GM12878 (cell line): ENCODE measurements around the gene DGKI. TPM values are rescaled to one million over a fixed set of nuclear protein-coding genes. Genes with fewer than 3 reads are reported as not detected.

ENCODE experiments used
- ATAC-seq: fragments of 200-7000 bp; cut with Tn5 transposase; 3 replicates; pipeline ENCODE4 v1.9.1; 2020; ENCODE audit warnings: mild to moderate bottlenecking, moderate library complexity
- BruUV-seq: library from RNA; stranded (reverse); fragments of 400-500 nt; replicated peaks from 2 replicates; lab custom pipeline; 2021; lab: Mats Ljungman, UMichigan
- CTCF ChIA-PET: fragments of 300-600 bp; sonication (Branson Sonifier 250); formaldehyde crosslinking; extraction: SDS; loops from one replicate; lab custom pipeline; 2021; ENCODE audit warnings: inconsistent platforms; lab: Yijun Ruan, JAX
- POLR2A ChIA-PET: fragments of 350-600 bp; formaldehyde crosslinking; extraction: SDS; loops from one replicate; lab custom pipeline; 2021; ENCODE audit warnings: inconsistent platforms; lab: Charles Lee
- RAD21 ChIA-PET: fragments of 300-600 bp; sonication (Branson Sonifier 250); formaldehyde crosslinking; loops from one replicate; lab custom pipeline; 2023; ENCODE audit warnings: antibody characterized with exemption; ENCODE audit not compliant: unreplicated experiment; lab: Charles Lee
- SMC1A ChIA-PET: fragments of 300-600 bp; sonication (Branson Sonifier 250); formaldehyde crosslinking; loops from one replicate; lab custom pipeline; 2023; ENCODE audit not compliant: unreplicated experiment, uncharacterized antibody; lab: Charles Lee
- DNase-seq: peaks from one replicate; pipeline ENCODE4 v3.0.0-alpha.2; 2011; ENCODE audit warnings: low read depth, low spot score
- FAIRE-seq: peaks from 3 replicates; lab custom pipeline; 2011; peaks lifted over from hg19 to GRCh38; lab: Jason Lieb, UNC
- H2AFZ ChIP-seq: 2 replicates; pipeline ENCODE4 v1.6.0; 2011; ENCODE audit warnings: low read depth, low read length, control low read depth; ENCODE audit not compliant: control insufficient read depth
- H3K27ac ChIP-seq: 2 replicates; pipeline ENCODE4 v1.5.1; 2011; ENCODE audit warnings: control low read depth; ENCODE audit not compliant: control insufficient read depth, insufficient read depth
- H3K27me3 ChIP-seq, 2 experiments: replicated peaks in 1 of 2; 2 replicates each; pipeline versions ENCODE4 v1.6.0 to v1.6.1; 2011; ENCODE audit warnings: low read length in 1 of 2; ENCODE audit not compliant: control insufficient read depth in 2 of 2, insufficient read depth in 2 of 2
- H3K36me3 ChIP-seq, 2 experiments: 2 replicates each; pipeline ENCODE4 v1.5.1; 2011; ENCODE audit warnings: low read length in 1 of 2; ENCODE audit not compliant: control insufficient read depth in 2 of 2, insufficient read depth in 2 of 2
- H3K4me1 ChIP-seq: 2 replicates; pipeline ENCODE4 v1.6.1; 2011; ENCODE audit warnings: mild to moderate bottlenecking, low read length, moderate library complexity, mixed read lengths; ENCODE audit not compliant: control insufficient read depth, insufficient read depth
- H3K4me2 ChIP-seq: 2 replicates; pipeline ENCODE4 v1.6.0; 2011; ENCODE audit warnings: control low read depth; ENCODE audit not compliant: control insufficient read depth, insufficient read depth
- H3K4me3 ChIP-seq: fragments of 200-600 bp; sonication (generic); 2 replicates; pipeline ENCODE4 v1.5.1; 2016
- H3K79me2 ChIP-seq: 2 replicates; pipeline ENCODE4 v1.6.0; 2011; ENCODE audit warnings: low read length; ENCODE audit not compliant: control insufficient read depth, insufficient read depth
- H3K9ac ChIP-seq: 2 replicates; pipeline ENCODE4 v1.8.0; 2011; ENCODE audit warnings: low read length, control low read depth, mixed read lengths; ENCODE audit not compliant: control insufficient read depth, insufficient read depth
- H3K9me3 ChIP-seq: replicated peaks from 3 replicates; pipeline ENCODE4 v1.5.1; 2011; ENCODE audit warnings: mild to moderate bottlenecking, low read length; ENCODE audit not compliant: control insufficient read depth, insufficient read depth
- H4K20me1 ChIP-seq: 2 replicates; pipeline ENCODE4 v1.6.0; 2011; ENCODE audit not compliant: control insufficient read depth, insufficient read depth
- ATF7 ChIP-seq: fragments of 450-650 bp; IDR thresholded peaks from 2 replicates; pipeline ENCODE4 v1.6.1; 2016; ENCODE audit warnings: low read depth, mild to moderate bottlenecking
- CEBPZ ChIP-seq: fragments of 150-350 bp; IDR thresholded peaks from 2 replicates; pipeline ENCODE4 v1.6.1; 2016; ENCODE audit warnings: low read depth, low read length
- ELK1 ChIP-seq: IDR thresholded peaks from 2 replicates; pipeline ENCODE4 v1.6.1; 2012; ENCODE audit warnings: low read depth, low read length, improper control_type of control experiment
- FOXM1 ChIP-seq: IDR thresholded peaks from 2 replicates; pipeline ENCODE4 v1.6.1; 2012; ENCODE audit warnings: low read depth, mild to moderate bottlenecking, inconsistent platforms, low read length, moderate library complexity
- HDAC6 ChIP-seq: fragments of 200-600 bp; sonication (generic); IDR thresholded peaks from one replicate; pipeline ENCODE4 v1.8.0; 2017; ENCODE audit warnings: antibody characterized with exemption; ENCODE audit not compliant: unreplicated experiment
- MTA2 ChIP-seq: fragments of 450-650 bp; IDR thresholded peaks from 2 replicates; pipeline ENCODE4 v1.6.1; 2016; ENCODE audit warnings: low read depth, mild to moderate bottlenecking, moderate library complexity
- MYB ChIP-seq: fragments of 150-350 bp; IDR thresholded peaks from 2 replicates; pipeline ENCODE4 v1.6.1; 2014; ENCODE audit warnings: mild to moderate bottlenecking, low read depth, low read length, borderline replicate concordance
- NRF1 ChIP-seq: conservative IDR thresholded peaks from 2 replicates; pipeline ENCODE4 v1.6.1; 2011; ENCODE audit warnings: mild to moderate bottlenecking, low read depth, low read length, improper control_type of control experiment
- STAT3 ChIP-seq: IDR thresholded peaks from 2 replicates; pipeline ENCODE4 v1.6.1; 2011; ENCODE audit warnings: low read depth, low read length, improper control_type of control experiment
- WRNIP1 ChIP-seq: IDR thresholded peaks from 2 replicates; pipeline ENCODE4 v1.6.1; 2011; ENCODE audit warnings: low read depth, low read length, improper control_type of control experiment, borderline replicate concordance
- YY1 ChIP-seq: IDR thresholded peaks from 2 replicates; pipeline ENCODE4 v1.6.1; 2011; ENCODE audit warnings: low read depth, mild to moderate bottlenecking, low read length
- ZNF592 ChIP-seq: fragments of 450-650 bp; IDR thresholded peaks from 2 replicates; pipeline ENCODE4 v1.6.1; 2017; ENCODE audit warnings: mild to moderate bottlenecking, moderate library complexity
- WGBS: methylation state at CpG from one replicate; pipeline ENCODE4 v1.1.6; 2016; ENCODE audit warnings: low lambda C conversion rate; ENCODE audit not compliant: insufficient replicate concordance, insufficient coverage; ENCODE audit errors: missing lambda C conversion rate; 5-methylcytosine and 5-hydroxymethylcytosine counted together
- in situ Hi-C: fragments of 300-500 bp; cut with MboI; formaldehyde crosslinking; loops from 9 replicates; pipeline ENCODE4 v1.14.3; 2018; ENCODE audit warnings: mixed read lengths
- intact Hi-C: fragments of 100-400 bp; cut with micrococcal nuclease; formaldehyde crosslinking; loops from one replicate; pipeline ENCODE4 v1.14.2; 2022; ENCODE audit not compliant: unreplicated experiment
- polyA plus RNA-seq, 11 experiments: library from polyadenylated mRNA; depleted of rRNA in 4 of 11; unstranded in 6 of 11; stranded (reverse) in 5 of 11; fragments of >200 nt; fragmentation: Nextera tagmentation in 4 of 11; fragmentation: Illumina TruSeq in 1 of 11; extraction: Ambion mirVana in 4 of 11; extraction: Trizol in 1 of 11; gene quantifications; 1 replicate in 1 of 11; 2 replicates in 10 of 11; pipeline versions ENCODE4 v1.2.1 to v1.2.3, GENCODE V29; 2011 to 2016; ENCODE audit warnings: inconsistent platforms in 2 of 11, missing spikeins in 2 of 11, low read depth in 1 of 11
- total RNA-seq, 4 experiments: library from RNA; depleted of rRNA in 3 of 4; stranded (reverse); fragments of >200 nt in 3 of 4; fragmentation: Illumina TruSeq in 1 of 4; extraction: Trizol in 1 of 4; gene quantifications; 2 replicates each; pipeline versions ENCODE4 v1.2.1 to v1.2.3, GENCODE V29; 2013 to 2021

The DGKI gene
- total and polyA plus RNA-seq, 10 of the 15 experiments (the other 5 are each of a cell fraction or from before 2014, with no cell fraction given), result 10.4 to 37.1 (median 22.1) TPM

GRCh38 chr7:137519181-137519691 is 327.5 kb downstream of the DGKI start (continued):
- TF ChIP-seq CEBPZ, result no peak
- TF ChIP-seq ZNF592, result no peak

GRCh38 chr7:137513091-137513490 is 333.7 kb downstream of the DGKI start:
- no peaks in the 10 kb centered on the region for H3K27me3 ChIP-seq
- no peak overlapping the region for H3K4me3 ChIP-seq
- no peak for DNase-seq
- ChIA-PET RAD21 (no interaction called here), SMC1A (no interaction called here), POLR2A (no interaction called here), CTCF (interaction anchor here (0.9 to 1.0 kb wide), 2 partner anchors 10 to 40 kb away, joined by 3 read pairs; no protein-coding TSS in a partner anchor)
- H3K27ac ChIP-seq, result no peak overlapping the region
- H3K9ac ChIP-seq, result no peak overlapping the region
- no peaks in the 10 kb centered on the region for H3K4me1 ChIP-seq
- no peaks in the 10 kb centered on the region for H3K36me3 ChIP-seq
- intact Hi-C loops (no loop called here), in situ Hi-C loops (no loop called here)
- no peak for ATAC-seq
- H2AFZ ChIP-seq, result no peak overlapping the region
- no peak overlapping the region for H3K4me2 ChIP-seq
- 6% methylated on average over 2 of the region's 2 CpGs for WGBS
- no peaks in the 10 kb centered on the region for H3K79me2 ChIP-seq
- no peaks in the 10 kb centered on the region for H3K9me3 ChIP-seq
- no peaks in the 10 kb centered on the region for H4K20me1 ChIP-seq
- no peak for FAIRE-seq
- BruUV-seq, result no TSS peak
- no peak for TF ChIP-seq ELK1
- no peak for TF ChIP-seq YY1
- TF ChIP-seq FOXM1, result no peak
- no peak for TF ChIP-seq NRF1
- TF ChIP-seq WRNIP1, result no peak
- no peak for TF ChIP-seq ATF7
- TF ChIP-seq MYB, result no peak
- no peak for TF ChIP-seq HDAC6
- no peak for TF ChIP-seq MTA2
- no peak for TF ChIP-seq STAT3
